SK-N-SH treated with all-trans-retinoic acid at 6 μM for 48 hours (cell line): ENCODE measurements around the gene CAMK2A.

Experiments used
- ATAC-seq: fragments of 200-7000 bp; cut with Tn5 transposase; 3 replicates; pipeline ENCODE4 v1.9.1; 2020; ENCODE audit warnings: mild to moderate bottlenecking, moderate library complexity
- BACH2 ChIP-seq: fragments of 250-450 bp; sonication (Bioruptor Pico); IDR thresholded peaks from 2 replicates; pipeline ENCODE4 v1.9.0; 2021; ENCODE audit warnings: mild to moderate bottlenecking, borderline replicate concordance
- CREB5 ChIP-seq: fragments of 250-450 bp; sonication (Bioruptor Pico); IDR thresholded peaks from 2 replicates; pipeline ENCODE4 v1.5.1; 2020; ENCODE audit warnings: low read depth, mild to moderate bottlenecking, moderate library complexity
- CSDC2 ChIP-seq: fragments of 250-450 bp; sonication (Bioruptor Pico); IDR thresholded peaks from 2 replicates; pipeline ENCODE4 v1.5.0; 2020; ENCODE audit warnings: mild to moderate bottlenecking, moderate library complexity
- ESRRG ChIP-seq: fragments of 250-450 bp; sonication (Bioruptor Pico); IDR thresholded peaks from 2 replicates; pipeline ENCODE4 v1.6.1; 2021; ENCODE audit warnings: mild to moderate bottlenecking
- ISL1 ChIP-seq: fragments of 250-450 bp; sonication (Bioruptor Pico); IDR thresholded peaks from 2 replicates; pipeline ENCODE4 v2.1.2; 2022; ENCODE audit warnings: mild to moderate bottlenecking, moderate library complexity
- OSR1 ChIP-seq: fragments of 250-450 bp; sonication (Bioruptor Pico); IDR thresholded peaks from 2 replicates; pipeline ENCODE4 v1.8.0; 2022; ENCODE audit warnings: moderate library complexity, mild to moderate bottlenecking, inconsistent platforms
- PATZ1 ChIP-seq: fragments of 250-450 bp; sonication (Bioruptor Pico); IDR thresholded peaks from 2 replicates; pipeline ENCODE4 v1.8.0; 2020; ENCODE audit warnings: mild to moderate bottlenecking, moderate library complexity, borderline replicate concordance
- PPARA ChIP-seq: fragments of 250-450 bp; sonication (Bioruptor Pico); IDR thresholded peaks from 2 replicates; pipeline ENCODE4 v1.5.0; 2020; ENCODE audit warnings: mild to moderate bottlenecking, borderline replicate concordance
- RARB ChIP-seq: fragments of 250-450 bp; sonication (Bioruptor Pico); IDR thresholded peaks from 2 replicates; pipeline ENCODE4 v1.8.0; 2021; ENCODE audit warnings: mild to moderate bottlenecking, moderate library complexity
- SNAI2 ChIP-seq: fragments of 250-450 bp; sonication (Bioruptor Pico); IDR thresholded peaks from 2 replicates; pipeline ENCODE4 v1.5.0; 2020; ENCODE audit warnings: mild to moderate bottlenecking, moderate library complexity
- TCF4 ChIP-seq: fragments of 250-450 bp; sonication (Bioruptor Pico); IDR thresholded peaks from 2 replicates; pipeline ENCODE4 v1.8.0; 2021; ENCODE audit warnings: mild to moderate bottlenecking, moderate library complexity, borderline replicate concordance
- TOX ChIP-seq: fragments of 250-450 bp; sonication (Bioruptor Pico); IDR thresholded peaks from 2 replicates; pipeline ENCODE4 v1.8.0; 2021; ENCODE audit warnings: mild to moderate bottlenecking, moderate library complexity, borderline replicate concordance
- TSHZ2 ChIP-seq: fragments of 250-450 bp; sonication (Bioruptor Pico); IDR thresholded peaks from 2 replicates; pipeline ENCODE4 v1.5.0; 2020; ENCODE audit warnings: mild to moderate bottlenecking, moderate library complexity
- ZFP3 ChIP-seq: fragments of 250-450 bp; sonication (Bioruptor Pico); IDR thresholded peaks from 2 replicates; pipeline ENCODE4 v1.5.0; 2020; ENCODE audit warnings: mild to moderate bottlenecking, moderate library complexity
- ZFP30 ChIP-seq: fragments of 450-650 bp; formaldehyde crosslinking; IDR thresholded peaks from 2 replicates; pipeline ENCODE4 v1.5.0; 2022; ENCODE audit warnings: mild to moderate bottlenecking, moderate library complexity
- ZNF565 ChIP-seq: fragments of 450-650 bp; formaldehyde crosslinking; conservative IDR thresholded peaks from 2 replicates; pipeline ENCODE4 v1.5.0; 2020; ENCODE audit warnings: low read depth, mild to moderate bottlenecking, moderate library complexity
- ZNF70 ChIP-seq: fragments of 450-650 bp; formaldehyde crosslinking; IDR thresholded peaks from 2 replicates; pipeline ENCODE4 v1.5.0; 2020; ENCODE audit warnings: mild to moderate bottlenecking, moderate library complexity
- ZNF8 ChIP-seq: fragments of 450-650 bp; formaldehyde crosslinking; IDR thresholded peaks from 2 replicates; pipeline ENCODE4 v1.5.0; 2020; ENCODE audit warnings: mild to moderate bottlenecking, moderate library complexity

Gene CAMK2A

GRCh38 chr5:150265870-150266383 is 23.6 kb downstream of the CAMK2A start:
- TF ChIP-seq ISL1 (CRISPR knock-in tag) (no peak), OSR1 (CRISPR knock-in tag) (no peak), TCF4 (CRISPR knock-in tag) (no peak), PPARA (no peak), ZFP3 (no peak), SNAI2 (CRISPR knock-in tag) (no peak), ZNF8 (CRISPR knock-in tag) (no peak), CSDC2 (CRISPR knock-in tag) (no peak), TSHZ2 (CRISPR knock-in tag) (no peak)
- ATAC-seq, result no peak

GRCh38 chr5:150264667-150265603 is 24.6 kb downstream of the CAMK2A start:
- TF ChIP-seq CSDC2 (CRISPR knock-in tag), result no peak
- TF ChIP-seq PATZ1 (CRISPR knock-in tag), result no peak
- no peak for TF ChIP-seq BACH2 (CRISPR knock-in tag)
- TF ChIP-seq ESRRG (CRISPR knock-in tag), result no peak
- no peak for TF ChIP-seq OSR1 (CRISPR knock-in tag)
- TF ChIP-seq ZNF8 (CRISPR knock-in tag), result no peak
- TF ChIP-seq ZNF565, result no peak
- no peak for TF ChIP-seq TSHZ2 (CRISPR knock-in tag)
- TF ChIP-seq TOX (CRISPR knock-in tag), result no peak
- no peak for TF ChIP-seq ZFP3
- TF ChIP-seq ISL1 (CRISPR knock-in tag), result no peak
- no peak for TF ChIP-seq ZFP30 (CRISPR knock-in tag)
- TF ChIP-seq, all 23 proteins: peak for 0
- ATAC-seq, result no peak

- TF ChIP-seq CREB5 (no peak), ZNF8 (CRISPR knock-in tag) (no peak), OSR1 (CRISPR knock-in tag) (no peak), PPARA (no peak), RARB (CRISPR knock-in tag) (no peak), CSDC2 (CRISPR knock-in tag) (no peak), ESRRG (CRISPR knock-in tag) (no peak), ISL1 (CRISPR knock-in tag) (no peak), ZNF70 (CRISPR knock-in tag) (no peak), ZNF565 (no peak), TCF4 (CRISPR knock-in tag) (no peak), BACH2 (CRISPR knock-in tag) (no peak)
- peak; percentile 96 for ATAC-seq
Observed at GRCh38 chr5:150263801-150264621, 25.6 kb downstream of the CAMK2A start.
